Stimulated activated CD4-positive, alpha-beta T cell treated with anti-CD3 and anti-CD28 coated beads, TNF-alpha, amount 100 ng/mL, for 4 hours (primary cell): ENCODE results near the gene SH3D19.
"Not testable (repeated sequence)": the region's sequence is repeated elsewhere in the genome, so short reads cannot be mapped to it uniquely, and the experiment has no call there.

Experiments used
- DNase-seq, 3 experiments: peaks; one replicate each; pipeline ENCODE4 v3.0.0-alpha.2; 2020; ENCODE audit warnings: low read depth in 3 of 3

SH3D19 gene

DNA sequence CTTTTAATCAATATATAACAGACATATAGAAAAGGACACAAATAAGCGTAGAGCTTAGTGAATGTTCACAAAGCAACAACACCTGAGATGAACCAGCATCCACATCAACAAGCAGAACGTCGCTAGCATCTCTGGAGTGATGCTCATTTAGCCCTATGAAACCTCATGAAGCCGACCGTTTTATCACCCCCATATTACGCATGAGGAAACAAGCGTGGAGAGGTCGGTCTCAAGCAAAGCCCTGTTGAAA lies 226.5 kb downstream of the SH3D19 start:
- DNase-seq = no peak

DNA sequence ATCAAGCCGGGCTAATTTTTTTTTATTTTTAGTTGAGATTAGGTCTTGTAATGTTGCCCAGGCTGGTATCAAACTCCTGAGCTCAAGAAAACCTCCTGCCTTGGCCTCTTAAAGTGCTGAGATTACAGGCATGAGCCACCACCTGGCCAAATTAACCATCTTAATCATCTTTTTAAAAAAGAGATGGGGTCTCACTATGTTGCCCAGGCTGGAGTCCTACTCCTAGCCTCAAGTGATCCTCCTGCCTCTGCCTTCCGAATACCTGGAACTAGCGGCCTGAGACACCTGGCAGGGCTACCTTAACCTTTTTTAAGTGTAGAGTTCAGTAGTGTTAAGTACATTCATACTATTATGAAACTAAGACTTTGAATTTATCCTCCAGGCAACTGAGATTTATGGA lies 227.6 kb downstream of the SH3D19 start:
- DNase-seq = no peak

DNA sequence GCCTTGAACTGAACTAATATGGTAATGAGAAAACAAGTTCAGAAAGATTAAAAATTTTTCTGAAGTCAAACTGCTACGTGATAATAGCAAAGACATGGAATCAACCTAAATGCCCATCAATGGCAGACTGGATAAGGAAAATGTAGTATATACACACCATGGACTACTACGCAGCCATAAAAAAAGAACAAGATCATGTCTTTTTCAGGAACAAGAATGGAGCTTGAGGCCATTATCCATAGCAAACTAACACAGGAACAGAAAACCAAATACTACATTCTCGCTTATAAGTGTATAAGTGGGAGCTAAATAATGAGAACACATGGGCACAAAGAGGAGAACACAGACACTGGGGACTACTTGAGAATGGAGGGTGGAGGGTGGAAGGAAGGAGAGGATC lies 230.3 kb downstream of the SH3D19 start:
- DNase-seq = no peak

DNA sequence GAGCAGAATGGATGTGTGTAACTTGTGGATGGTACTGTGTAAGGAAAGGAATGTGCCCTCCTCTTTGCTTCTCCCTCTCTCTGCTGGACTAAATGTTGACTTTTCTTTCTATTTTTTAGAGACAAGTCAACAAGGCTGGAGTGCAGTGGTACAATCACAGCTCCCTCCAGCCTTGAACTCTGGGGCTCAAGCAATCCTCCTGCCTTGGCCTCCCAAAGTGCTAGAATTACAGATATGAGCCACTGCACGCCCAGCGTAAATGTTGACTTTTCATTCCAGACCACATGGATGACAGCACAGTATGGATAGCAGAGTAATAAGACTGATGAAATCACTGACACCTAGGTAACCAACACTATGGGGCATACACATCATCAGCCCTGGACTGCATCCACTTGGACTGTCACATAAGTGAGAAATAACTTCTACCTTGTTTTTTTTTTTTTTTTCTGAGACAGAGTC lies 231.1 kb downstream of the SH3D19 start:
- DNase-seq = no peak

DNA sequence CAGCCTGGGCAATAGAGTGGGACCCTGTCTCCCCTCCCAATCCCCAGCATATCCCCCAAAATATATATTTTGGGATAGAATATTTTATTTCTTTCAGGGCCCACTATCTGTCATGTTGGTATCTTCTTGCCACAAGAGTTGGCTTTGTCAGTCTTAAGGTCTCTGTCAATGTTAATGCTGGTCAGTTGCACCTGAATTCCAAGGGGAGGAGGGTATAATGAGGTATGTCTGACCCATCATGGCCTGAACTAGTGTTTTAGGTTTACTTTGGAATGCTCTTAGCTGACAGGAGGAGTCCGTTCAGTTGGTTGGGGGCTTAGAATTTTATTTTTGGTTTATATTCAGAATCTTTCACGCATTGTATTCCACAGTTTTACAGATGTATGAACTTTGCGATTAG lies 232.2 kb downstream of the SH3D19 start:
- DNase-seq = no peak

DNA sequence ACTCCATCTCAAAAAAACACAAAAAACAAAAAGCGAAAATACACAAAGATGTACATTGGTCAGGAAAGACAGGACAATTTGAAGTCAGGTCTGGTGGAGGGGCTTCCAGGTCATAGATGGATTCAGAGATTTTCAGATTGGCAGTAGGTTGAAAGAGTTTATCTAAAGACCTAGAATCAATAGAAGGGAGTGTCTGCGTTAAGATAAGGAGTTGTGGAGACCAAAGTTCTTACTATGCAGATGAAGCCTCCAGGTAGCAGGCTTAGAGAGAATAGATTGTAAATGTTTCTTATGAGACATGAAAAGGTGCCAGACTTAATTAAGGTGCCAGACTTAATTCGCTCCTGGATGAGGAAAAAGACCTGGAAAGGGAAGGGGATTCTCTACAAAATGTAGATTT lies 232.9 kb downstream of the SH3D19 start:
- DNase-seq = no peak

DNA sequence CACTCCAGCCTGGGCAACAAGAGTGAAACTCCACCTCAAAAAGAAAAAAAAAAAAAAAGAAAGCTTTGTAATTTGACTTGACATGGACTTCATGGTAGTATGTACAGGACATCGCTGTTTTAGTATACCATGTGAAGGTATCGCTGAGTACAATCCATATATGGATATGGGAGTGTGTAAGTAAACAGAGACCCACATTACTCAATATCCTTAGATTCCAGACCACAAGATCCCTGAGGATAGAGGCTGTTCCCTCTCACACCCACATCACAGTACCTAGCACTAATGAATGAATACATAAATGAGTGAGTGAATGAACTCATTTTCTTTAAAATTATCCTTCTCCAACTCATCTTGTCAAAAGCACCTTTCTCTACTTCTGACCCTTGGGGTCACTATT lies 234.4 kb downstream of the SH3D19 start:
- no peak for DNase-seq

DNA sequence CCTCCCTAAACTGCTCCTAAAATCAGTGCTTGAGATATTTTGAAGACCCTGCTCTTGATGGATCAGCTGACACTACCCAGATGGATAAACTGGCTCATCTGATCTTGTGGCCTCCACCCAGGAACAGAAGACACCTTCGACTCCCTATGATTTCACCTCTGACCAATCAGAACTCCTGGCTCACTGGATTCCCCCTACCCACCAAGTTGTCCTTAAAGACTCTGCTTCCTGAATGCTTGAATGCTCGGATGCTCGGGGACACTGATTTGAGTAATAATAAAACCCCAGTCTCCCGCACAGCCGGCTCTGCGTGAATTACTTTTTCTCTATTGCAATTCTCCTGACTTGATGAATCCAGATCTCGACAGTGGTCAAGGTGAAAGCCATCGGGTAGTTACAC lies 237.9 kb downstream of the SH3D19 start:
- no peak for DNase-seq

DNA sequence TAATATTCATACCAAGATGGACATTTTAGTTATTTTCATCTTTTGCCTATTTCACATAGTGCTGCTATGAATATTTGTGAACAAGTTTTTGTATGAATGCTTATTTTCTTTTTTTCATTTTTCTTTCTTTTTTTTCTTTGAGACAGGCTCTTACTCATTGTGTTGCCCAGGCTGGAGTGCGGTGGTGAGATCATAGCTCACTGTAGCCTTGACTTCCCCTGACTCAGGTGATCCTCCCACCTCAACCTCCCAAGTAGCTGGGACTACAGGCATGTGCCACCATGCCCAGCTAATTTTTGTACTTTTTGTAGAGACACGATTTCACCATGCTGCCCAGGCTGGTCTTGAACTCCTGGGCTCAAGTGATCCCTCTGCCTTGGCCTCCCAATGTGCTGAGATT lies 247.4 kb downstream of the SH3D19 start:
- not testable (repeated sequence) for DNase-seq

DNA sequence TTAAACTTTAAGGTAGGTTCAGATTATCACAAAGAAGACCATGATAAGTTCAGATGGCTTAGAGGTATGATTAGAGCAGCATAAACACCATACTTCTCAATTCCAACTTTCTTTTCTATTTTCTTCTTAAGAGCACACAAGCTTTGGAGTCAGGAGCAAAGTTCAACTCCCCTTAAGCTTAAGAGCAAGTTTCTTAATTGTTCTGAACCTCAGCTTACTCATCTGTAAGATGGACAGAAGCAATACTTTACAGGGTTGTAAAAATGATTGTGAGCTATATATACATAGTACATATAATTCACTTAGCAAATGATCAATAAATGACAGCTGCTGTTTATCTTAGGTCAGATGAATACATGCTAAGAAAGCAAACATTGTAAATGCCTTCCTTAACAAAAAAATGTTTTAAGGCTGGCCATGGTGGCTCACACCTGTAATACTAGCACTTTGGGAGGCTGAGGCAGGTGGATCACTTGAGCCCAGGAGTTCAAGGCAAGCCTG lies 250.9 kb downstream of the SH3D19 start:
- no peak for DNase-seq
